HCT116 (cell line): Measurements from ENCODE around the gene AKAP13. TPM values are rescaled to one million over a fixed set of nuclear protein-coding genes. Genes with fewer than 3 reads are reported as not detected.

Source experiments
- ATAC-seq: fragments of 200-7000 bp; cut with Tn5 transposase; 2 replicates; pipeline ENCODE4 v1.9.1; 2020; ENCODE audit warnings: mild to moderate bottlenecking, moderate library complexity
- BruUV-seq: library from RNA; stranded (reverse); fragments of 400-500 nt; replicated peaks from 2 replicates; lab custom pipeline; 2021; lab: Mats Ljungman, UMichigan
- CTCF ChIA-PET: fragments of 300-600 bp; sonication (Branson Sonifier 250); formaldehyde crosslinking; loops from one replicate; lab custom pipeline; 2021; ENCODE audit warnings: antibody characterized with exemption; lab: Charles Lee
- POLR2A ChIA-PET: fragments of 300-600, 350-600 bp; sonication (Branson Sonifier 250); formaldehyde crosslinking; loops from one replicate; lab custom pipeline; 2021; ENCODE audit warnings: antibody characterized with exemption; lab: Charles Lee
- RAD21 ChIA-PET, 2 experiments: fragments of 300-600 bp; sonication (Branson Sonifier 250); formaldehyde crosslinking; loops; one replicate each; lab custom pipeline; 2023; ENCODE audit warnings: low total read pairs in 2 of 2; ENCODE audit not compliant: uncharacterized antibody in 2 of 2, unreplicated experiment in 2 of 2, low non-redundant PET in 1 of 2; lab: Charles Lee
- DNase-seq: peaks from one replicate; pipeline ENCODE4 v3.0.0-alpha.2; 2010; ENCODE audit warnings: low read depth, low spot score
- H2AFZ ChIP-seq: fragments of 200-600 bp; shearing (Covaris generic), sonication (generic); 2 replicates; pipeline ENCODE4 v1.6.1; 2017; ENCODE audit warnings: low read depth, mixed run types, mixed read lengths, antibody characterized with exemption, low read length; ENCODE audit not compliant: poor library complexity, severe bottlenecking
- H3K27ac ChIP-seq: 2 replicates; pipeline ENCODE4 v1.5.1; 2012; ENCODE audit warnings: low read depth, low read length
- H3K27me3 ChIP-seq: fragments of 200-600 bp; sonication (generic); 2 replicates; pipeline ENCODE4 v1.6.1; 2016; ENCODE audit warnings: mixed run types, low read length, mixed read lengths; ENCODE audit not compliant: insufficient read depth
- H3K36me3 ChIP-seq, 2 experiments: fragments of 200-500 bp in 1 of 2; fragments of 200-600 bp in 1 of 2; sonication (Bioruptor generic) in 1 of 2; sonication (generic) in 1 of 2; 2 replicates each; pipeline versions ENCODE4 v1.5.1 to v1.6.1; 2014 to 2016; ENCODE audit warnings: low read length in 2 of 2, inconsistent platforms in 1 of 2, mixed read lengths in 1 of 2, mixed run types in 1 of 2; ENCODE audit not compliant: insufficient read depth in 2 of 2, control insufficient read depth in 1 of 2
- H3K4me1 ChIP-seq, 2 experiments: fragments of 200-600 bp in 1 of 2; sonication (generic) in 1 of 2; 2 replicates each; pipeline versions ENCODE4 v1.5.1 to v1.6.1; 2012 to 2017; ENCODE audit warnings: low read length in 2 of 2, inconsistent platforms in 1 of 2, mild to moderate bottlenecking in 1 of 2, mixed read lengths in 1 of 2, mixed run types in 1 of 2, moderate library complexity in 1 of 2; ENCODE audit not compliant: insufficient read depth in 2 of 2, control insufficient read depth in 1 of 2
- H3K4me2 ChIP-seq: fragments of 200-600 bp; sonication (generic); 2 replicates; pipeline ENCODE4 v1.6.1; 2017; ENCODE audit warnings: mixed run types, low read length, mixed read lengths
- H3K4me3 ChIP-seq, 2 experiments: fragments of 200-600 bp in 1 of 2; sonication (generic) in 1 of 2; replicated peaks in 1 of 2; 2 replicates each; pipeline ENCODE4 v1.5.1; 2011 to 2016; ENCODE audit warnings: low read length in 2 of 2, control low read depth in 1 of 2, low read depth in 1 of 2, mild to moderate bottlenecking in 1 of 2, mixed read lengths in 1 of 2, mixed run types in 1 of 2
- H3K79me2 ChIP-seq: fragments of 200-600 bp; sonication (generic); 2 replicates; pipeline ENCODE4 v1.6.1; 2017; ENCODE audit warnings: mild to moderate bottlenecking, mixed run types, low read length, moderate library complexity, mixed read lengths; ENCODE audit not compliant: insufficient read depth
- H3K9ac ChIP-seq: fragments of 200-600 bp; sonication (generic); 2 replicates; pipeline ENCODE4 v1.6.1; 2016; ENCODE audit warnings: low read length, mixed read lengths
- H3K9me2 ChIP-seq: fragments of 200-600 bp; sonication (generic), shearing (Covaris generic); 2 replicates; pipeline ENCODE4 v1.6.1; 2017; ENCODE audit warnings: mixed run types, mild to moderate bottlenecking, moderate library complexity; ENCODE audit not compliant: insufficient read depth
- H3K9me3 ChIP-seq, 2 experiments: fragments of 200-500 bp in 1 of 2; fragments of 200-600 bp in 1 of 2; sonication (Bioruptor generic) in 1 of 2; sonication (generic) in 1 of 2; 2 replicates each; pipeline ENCODE4 v1.6.1; 2014 to 2017; ENCODE audit warnings: low read length in 2 of 2, mixed read lengths in 2 of 2, inconsistent platforms in 1 of 2, low read depth in 1 of 2, mild to moderate bottlenecking in 1 of 2, mixed run types in 1 of 2, moderate library complexity in 1 of 2; ENCODE audit not compliant: control insufficient read depth in 1 of 2, insufficient read depth in 1 of 2
- H4K20me1 ChIP-seq: fragments of 200-600 bp; sonication (generic), shearing (Covaris generic); 2 replicates; pipeline ENCODE4 v1.6.1; 2017; ENCODE audit warnings: mixed run types, mild to moderate bottlenecking, moderate library complexity; ENCODE audit not compliant: insufficient read depth
- EGR1 ChIP-seq: IDR thresholded peaks from 2 replicates; pipeline ENCODE4 v1.6.1; 2012; ENCODE audit warnings: low read depth
- ELF1 ChIP-seq: IDR thresholded peaks from 2 replicates; pipeline ENCODE4 v1.6.1; 2012; ENCODE audit warnings: low read depth, borderline replicate concordance
- EZH2phosphoT487 ChIP-seq: fragments of 200-600 bp; IDR thresholded peaks from 2 replicates; pipeline ENCODE4 v1.6.1; 2018; ENCODE audit warnings: antibody characterized with exemption, borderline replicate concordance
- JUND ChIP-seq: IDR thresholded peaks from 2 replicates; pipeline ENCODE4 v1.6.1; 2012
- POLR2A ChIP-seq: IDR thresholded peaks from 2 replicates; pipeline ENCODE4 v1.7.0; 2011; ENCODE audit warnings: borderline replicate concordance; ENCODE audit not compliant: insufficient read depth, insufficient read length; ENCODE audit errors: extremely low read depth
- POLR2AphosphoS5 ChIP-seq: IDR thresholded peaks from 2 replicates; pipeline ENCODE4 v1.6.1; 2011; ENCODE audit warnings: mild to moderate bottlenecking, low read depth, low read length, moderate library complexity
- RAD21 ChIP-seq: IDR thresholded peaks from 2 replicates; pipeline ENCODE4 v1.6.1; 2012; ENCODE audit warnings: low read depth, mild to moderate bottlenecking
- SIN3A ChIP-seq: IDR thresholded peaks from 2 replicates; pipeline ENCODE4 v1.6.1; 2012; ENCODE audit warnings: low read depth
- SRF ChIP-seq: IDR thresholded peaks from 2 replicates; pipeline ENCODE4 v1.6.1; 2012; ENCODE audit warnings: low read depth
- intact Hi-C: fragments of 100-400 bp; cut with micrococcal nuclease; formaldehyde crosslinking; loops from 2 replicates; pipeline ENCODE4 v1.10.0; 2022
- total RNA-seq: library from RNA; stranded (reverse); gene quantifications from one replicate; pipeline ENCODE4 v1.2.1, GENCODE V29; 2021; ENCODE audit not compliant: unreplicated experiment
- TF ChIP-seq, protein P1 (sequence below): IDR thresholded peaks from 2 replicates; pipeline ENCODE4 v1.6.1; 2011; ENCODE audit warnings: mild to moderate bottlenecking, low read length, moderate library complexity; ENCODE audit not compliant: insufficient replicate concordance; ENCODE audit errors: extremely low read depth
- TF ChIP-seq, protein P2 (sequence below), 3 experiments: fragments of 200-600 bp in 1 of 3; sonication (generic) in 1 of 3; IDR thresholded peaks in 2 of 3; conservative IDR thresholded peaks in 1 of 3; 2 replicates each; pipeline ENCODE4 v1.5.1; 2012 to 2017; ENCODE audit warnings: low read depth in 2 of 3, low read length in 2 of 3, antibody characterized with exemption in 1 of 3, borderline replicate concordance in 1 of 3, control low read depth in 1 of 3, mild to moderate bottlenecking in 1 of 3, mixed read lengths in 1 of 3, mixed run types in 1 of 3, moderate library complexity in 1 of 3; ENCODE audit not compliant: insufficient read depth in 1 of 3

The AKAP13 gene
- total RNA-seq, 1 experiment from 2014 or later = 43.1 TPM

DNA sequence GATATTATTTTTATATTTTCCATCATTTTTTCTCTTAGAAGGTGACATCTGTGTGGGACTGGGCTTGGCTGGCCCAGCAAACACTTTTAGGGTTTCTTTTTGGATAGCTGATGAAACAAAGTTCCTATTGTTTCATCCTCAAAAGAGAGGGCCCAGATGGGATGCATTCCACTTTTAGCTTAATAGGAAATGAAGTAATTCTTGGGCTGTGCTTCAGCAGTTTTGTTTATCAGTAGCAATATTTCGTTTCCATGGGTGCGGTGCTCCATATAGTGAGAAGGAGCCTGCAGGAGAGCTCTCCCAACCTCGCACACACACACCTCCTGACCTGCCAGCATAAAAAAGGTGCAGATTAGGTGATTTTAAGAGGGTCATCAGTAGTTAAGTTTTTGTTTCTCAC is 147.5 kb downstream of the AKAP13 start:
- H3K27me3 ChIP-seq = no peaks in the 10 kb centered on the region
- TF ChIP-seq, protein P1, sequence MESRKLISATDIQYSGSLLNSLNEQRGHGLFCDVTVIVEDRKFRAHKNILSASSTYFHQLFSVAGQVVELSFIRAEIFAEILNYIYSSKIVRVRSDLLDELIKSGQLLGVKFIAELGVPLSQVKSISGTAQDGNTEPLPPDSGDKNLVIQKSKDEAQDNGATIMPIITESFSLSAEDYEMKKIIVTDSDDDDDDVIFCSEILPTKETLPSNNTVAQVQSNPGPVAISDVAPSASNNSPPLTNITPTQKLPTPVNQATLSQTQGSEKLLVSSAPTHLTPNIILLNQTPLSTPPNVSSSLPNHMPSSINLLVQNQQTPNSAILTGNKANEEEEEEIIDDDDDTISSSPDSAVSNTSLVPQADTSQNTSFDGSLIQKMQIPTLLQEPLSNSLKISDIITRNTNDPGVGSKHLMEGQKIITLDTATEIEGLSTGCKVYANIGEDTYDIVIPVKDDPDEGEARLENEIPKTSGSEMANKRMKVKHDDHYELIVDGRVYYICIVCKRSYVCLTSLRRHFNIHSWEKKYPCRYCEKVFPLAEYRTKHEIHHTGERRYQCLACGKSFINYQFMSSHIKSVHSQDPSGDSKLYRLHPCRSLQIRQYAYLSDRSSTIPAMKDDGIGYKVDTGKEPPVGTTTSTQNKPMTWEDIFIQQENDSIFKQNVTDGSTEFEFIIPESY = no peak
- no peak overlapping the region for H3K9ac ChIP-seq
- H3K4me1 ChIP-seq = no peaks in the 10 kb centered on the region
- no peaks in the 10 kb centered on the region for H3K9me2 ChIP-seq
- ChIA-PET POLR2A (no interaction called here), CTCF (interaction anchor here (1.1 kb wide), 1 partner anchor 23 kb away, joined by 3 read pairs; no protein-coding TSS in a partner anchor), RAD21 (no interaction called here)
- no peak overlapping the region for H3K4me3 ChIP-seq
- DNase-seq = no peak
- no TSS peak for BruUV-seq
- no peaks in the 10 kb centered on the region for H4K20me1 ChIP-seq
- ATAC-seq = no peak
- no peak overlapping the region for H2AFZ ChIP-seq
- no peak overlapping the region for H3K4me2 ChIP-seq
- intact Hi-C loops = no loop called here
- no peak overlapping the region for H3K27ac ChIP-seq
- H3K36me3 ChIP-seq = no peaks in the 10 kb centered on the region; a peak in 1 of 4 replicates
- H3K9me3 ChIP-seq = no peaks in the 10 kb centered on the region
- no peaks in the 10 kb centered on the region for H3K79me2 ChIP-seq

DNA sequence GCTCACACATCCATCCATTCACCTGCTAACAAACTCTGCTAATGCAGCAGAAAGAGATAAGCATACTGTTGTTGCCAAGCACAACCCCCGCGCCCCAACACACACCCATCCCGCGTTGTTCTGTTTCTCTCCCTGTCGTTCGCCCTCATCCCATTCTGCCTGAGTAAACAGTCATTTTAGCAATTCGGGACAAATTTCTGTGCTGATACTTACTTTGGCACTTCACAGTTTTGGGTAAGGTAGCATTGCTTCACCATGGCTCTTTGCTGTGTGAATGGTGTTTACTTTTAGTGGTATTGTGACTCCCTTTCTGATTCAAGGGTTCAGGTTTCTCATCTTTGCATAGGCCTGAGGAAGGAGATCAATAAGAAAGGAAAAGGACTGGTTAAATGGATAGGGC is 149.7 kb downstream of the AKAP13 start:
- no peak overlapping the region for H3K4me2 ChIP-seq
- H3K4me1 ChIP-seq = no peaks in the 10 kb centered on the region
- H3K4me3 ChIP-seq = no peak overlapping the region
- RAD21 ChIA-PET = no interaction called here
- H3K79me2 ChIP-seq = no peaks in the 10 kb centered on the region
- intact Hi-C loops = no loop called here
- H3K9me3 ChIP-seq = no peaks in the 10 kb centered on the region
- H4K20me1 ChIP-seq = no peaks in the 10 kb centered on the region
- H3K36me3 ChIP-seq = peaks cover 2 to 5% of the 10 kb centered on the region in 2 experiments; a peak in 1 of 4 replicates
- TF ChIP-seq, protein P2, sequence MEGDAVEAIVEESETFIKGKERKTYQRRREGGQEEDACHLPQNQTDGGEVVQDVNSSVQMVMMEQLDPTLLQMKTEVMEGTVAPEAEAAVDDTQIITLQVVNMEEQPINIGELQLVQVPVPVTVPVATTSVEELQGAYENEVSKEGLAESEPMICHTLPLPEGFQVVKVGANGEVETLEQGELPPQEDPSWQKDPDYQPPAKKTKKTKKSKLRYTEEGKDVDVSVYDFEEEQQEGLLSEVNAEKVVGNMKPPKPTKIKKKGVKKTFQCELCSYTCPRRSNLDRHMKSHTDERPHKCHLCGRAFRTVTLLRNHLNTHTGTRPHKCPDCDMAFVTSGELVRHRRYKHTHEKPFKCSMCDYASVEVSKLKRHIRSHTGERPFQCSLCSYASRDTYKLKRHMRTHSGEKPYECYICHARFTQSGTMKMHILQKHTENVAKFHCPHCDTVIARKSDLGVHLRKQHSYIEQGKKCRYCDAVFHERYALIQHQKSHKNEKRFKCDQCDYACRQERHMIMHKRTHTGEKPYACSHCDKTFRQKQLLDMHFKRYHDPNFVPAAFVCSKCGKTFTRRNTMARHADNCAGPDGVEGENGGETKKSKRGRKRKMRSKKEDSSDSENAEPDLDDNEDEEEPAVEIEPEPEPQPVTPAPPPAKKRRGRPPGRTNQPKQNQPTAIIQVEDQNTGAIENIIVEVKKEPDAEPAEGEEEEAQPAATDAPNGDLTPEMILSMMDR (IDR thresholded peaks at IDR 0.05 in 2 of 3, conservative IDR thresholded peaks at IDR 0.05 in 1 of 3; ENCODE audit: borderline replicate concordance in 1 of 3, insufficient read depth in 1 of 3, low read depth in 2 of 3, low read length in 2 of 3) = no peak
- no peak for TF ChIP-seq POLR2AphosphoS5
- TF ChIP-seq, protein P1 = no peak
- TF ChIP-seq EGR1 = no peak
- no peak for TF ChIP-seq SRF
- no peak for TF ChIP-seq POLR2A
- no peak for TF ChIP-seq SIN3A
- no peak for TF ChIP-seq RAD21
- TF ChIP-seq EZH2phosphoT487 = no peak
- no peak for TF ChIP-seq JUND
- TF ChIP-seq ELF1 = no peak
- H3K9ac ChIP-seq = no peak overlapping the region
- CTCF ChIA-PET = no interaction called here
- ATAC-seq (no peak), DNase-seq (no peak)
- no peaks in the 10 kb centered on the region for H3K9me2 ChIP-seq
- POLR2A ChIA-PET = no interaction called here
- no peak overlapping the region for H2AFZ ChIP-seq
- H3K27ac ChIP-seq = no peak overlapping the region
- no peaks in the 10 kb centered on the region for H3K27me3 ChIP-seq
- no TSS peak for BruUV-seq
